Natural killer cell (primary cell): ENCODE measurements around the gene GRID1. TPM values are rescaled to one million over a fixed set of nuclear protein-coding genes. Genes with fewer than 3 reads are reported as not detected.
A peak's percentile ranks its signal among the peaks of the same experiment; 100 is the strongest.
"Not testable (repeated sequence)": the region's sequence is repeated elsewhere in the genome, so short reads cannot be mapped to it uniquely, and the experiment has no call there.

ENCODE experiments used
- ATAC-seq, 3 donors: fragments of 150-1000 bp in 2 of 3; fragments of 200-7000 bp in 1 of 3; cut with Tn5 transposase; 1 replicate in 1 of 3; 2 replicates in 2 of 3; pipeline ENCODE4 v1.10.0; 2021; ENCODE audit warnings: mild to moderate bottlenecking in 2 of 3, moderate library complexity in 2 of 3
- DNase-seq, 2 donors: peaks; one replicate each; pipeline versions ENCODE4 v3.0.0 to v3.0.0-alpha.2; 2013 to 2021; ENCODE audit warnings: mixed read lengths in 1 of 2
- H3K27ac ChIP-seq: one replicate; pipeline ENCODE4 v1.5.1; 2013; ENCODE audit warnings: mild to moderate bottlenecking, low read length
- H3K27me3 ChIP-seq: one replicate; pipeline ENCODE4 v1.6.1; 2013; ENCODE audit warnings: low read length; ENCODE audit not compliant: control insufficient read depth, insufficient read depth
- H3K36me3 ChIP-seq: one replicate; pipeline ENCODE4 v1.6.1; 2013; ENCODE audit warnings: low read length; ENCODE audit not compliant: control insufficient read depth, insufficient read depth
- H3K4me1 ChIP-seq: one replicate; pipeline ENCODE4 v1.6.1; 2013; ENCODE audit warnings: low read length; ENCODE audit not compliant: control insufficient read depth, insufficient read depth
- H3K4me3 ChIP-seq: one replicate; pipeline ENCODE4 v1.5.1; 2013; ENCODE audit warnings: low read length
- H3K9me3 ChIP-seq: one replicate; pipeline ENCODE4 v1.6.1; 2013; ENCODE audit warnings: low read length; ENCODE audit not compliant: control insufficient read depth, insufficient read depth
- H3K27ac Mint-ChIP-seq, 2 donors: one replicate each; pipeline ENCODE4 v1.8.0; 2022; ENCODE audit warnings: mild to moderate bottlenecking in 2 of 2, mixed read lengths in 2 of 2, moderate library complexity in 1 of 2
- H3K27me3 Mint-ChIP-seq, 2 donors: one replicate each; pipeline ENCODE4 v1.8.0; 2022; ENCODE audit warnings: low read depth in 2 of 2, mixed read lengths in 2 of 2
- H3K36me3 Mint-ChIP-seq: one replicate; pipeline ENCODE4 v1.8.0; 2022; ENCODE audit warnings: mixed read lengths
- H3K4me1 Mint-ChIP-seq, 2 donors: one replicate each; pipeline ENCODE4 v1.8.0; 2022; ENCODE audit warnings: mixed read lengths in 2 of 2
- H3K4me3 Mint-ChIP-seq: one replicate; pipeline ENCODE4 v1.8.0; 2022; ENCODE audit warnings: mild to moderate bottlenecking, moderate library complexity, mixed read lengths
- H3K9me3 Mint-ChIP-seq, 2 donors: one replicate each; pipeline ENCODE4 v1.8.0; 2022; ENCODE audit warnings: mixed read lengths in 2 of 2
- CTCF ChIP-seq: fragments of 200-600 bp; IDR thresholded peaks from one replicate; pipeline ENCODE4 v1.8.0; 2022; ENCODE audit warnings: antibody characterized with exemption
- WGBS: methylation state at CpG from one replicate; pipeline ENCODE4 v1.1.7; 2013; ENCODE audit warnings: missing lambda C conversion rate; ENCODE audit not compliant: insufficient coverage; 5-methylcytosine and 5-hydroxymethylcytosine counted together
- intact Hi-C: fragments of 100-400 bp; cut with micrococcal nuclease; formaldehyde crosslinking; loops from one replicate; pipeline ENCODE4 v1.14.2; 2022
- total RNA-seq, 4 donors: library from RNA; stranded (reverse); fragments of 120-200 nt in 1 of 4; gene quantifications; one replicate each; pipeline versions ENCODE4 v1.2.3 to v1.2.4, GENCODE V29; 2013 to 2022

The GRID1 gene
- total RNA-seq, 3 donors from 2014 or later (not counting 1 experiment from before 2014, with no cell fraction given): not detected

- no peak for TF ChIP-seq CTCF
- H3K27ac Mint-ChIP-seq: no peak overlapping the region
- intact Hi-C loops: no loop called here
These were observed 432.0 kb downstream of the GRID1 start for GRCh38 chr10:85934586-85934985.

GRCh38 chr10:85929993-85930392 lies 436.6 kb downstream of the GRID1 start:
- DNase-seq, H3K27ac ChIP-seq, H3K36me3 Mint-ChIP-seq, H3K27me3 Mint-ChIP-seq, H3K4me3 Mint-ChIP-seq, H3K9me3 ChIP-seq, H3K4me3 ChIP-seq, H3K36me3 ChIP-seq, H3K4me1 Mint-ChIP-seq, H3K27ac Mint-ChIP-seq, H3K9me3 Mint-ChIP-seq, H3K27me3 ChIP-seq, ATAC-seq, intact Hi-C loops, H3K4me1 ChIP-seq: not testable (repeated sequence)
- WGBS: 90% methylated on average over 3 of the region's 7 CpGs

More at GRCh38 chr10:85934586-85934985, 432.0 kb downstream of the GRID1 start:
- DNase-seq (no peak), ATAC-seq (no peak)
- Mint-ChIP-seq H3K4me1 (no peaks in the 10 kb centered on the region), H3K9me3 (peaks cover 0 to 2% of the 10 kb centered on the region in 2 donors), H3K27me3 (no peaks in the 10 kb centered on the region), H3K36me3 (no peaks in the 10 kb centered on the region), H3K4me3 (no peak overlapping the region)
- no peaks in the 10 kb centered on the region for H3K9me3 ChIP-seq
- H3K27ac ChIP-seq: no peak overlapping the region
- no peaks in the 10 kb centered on the region for H3K27me3 ChIP-seq
- H3K4me1 ChIP-seq: no peaks in the 10 kb centered on the region
- no peak overlapping the region for H3K4me3 ChIP-seq
- 70% methylated on average over 3 of the region's 3 CpGs for WGBS
- H3K36me3 ChIP-seq: no peaks in the 10 kb centered on the region

- Mint-ChIP-seq H3K36me3 (no peaks in the 10 kb centered on the region), H3K4me1 (peaks cover 0 to 8% of the 10 kb centered on the region in 2 donors), H3K27ac (no peak overlapping the region), H3K27me3 (no peaks in the 10 kb centered on the region), H3K4me3 (no peak overlapping the region), H3K9me3 (no peaks in the 10 kb centered on the region)
- no peak for TF ChIP-seq CTCF
- H3K4me3 ChIP-seq: no peak overlapping the region
- DNase-seq: no peak
- no peaks in the 10 kb centered on the region for H3K27me3 ChIP-seq
- no peaks in the 10 kb centered on the region for H3K9me3 ChIP-seq
- intact Hi-C loops: no loop called here
- ATAC-seq: peak in 1 of 3 donors; percentile 16
- no peaks in the 10 kb centered on the region for H3K36me3 ChIP-seq
- H3K27ac ChIP-seq: no peak overlapping the region
- H3K4me1 ChIP-seq: peaks cover 5% of the 10 kb centered on the region
- WGBS: 63% methylated on average over 9 of the region's 9 CpGs
These were observed 438.5 kb downstream of the GRID1 start for GRCh38 chr10:85927952-85928665.

GRCh38 chr10:85926986-85927385 lies 439.6 kb downstream of the GRID1 start:
- TF ChIP-seq CTCF: no peak
- ATAC-seq (no peak), DNase-seq (no peak)
- Histone ChIP-seq H3K9me3 (no peaks in the 10 kb centered on the region), H3K4me3 (no peak overlapping the region), H3K27me3 (no peaks in the 10 kb centered on the region), H3K27ac (no peak overlapping the region), H3K4me1 (peaks cover 5% of the 10 kb centered on the region), H3K36me3 (no peaks in the 10 kb centered on the region)
- intact Hi-C loops: no loop called here
- Mint-ChIP-seq H3K36me3 (no peaks in the 10 kb centered on the region), H3K27ac (no peak overlapping the region), H3K27me3 (no peaks in the 10 kb centered on the region), H3K4me3 (no peak overlapping the region), H3K4me1 (peaks cover 0 to 8% of the 10 kb centered on the region in 2 donors), H3K9me3 (no peaks in the 10 kb centered on the region)
- 41% methylated on average over 3 of the region's 3 CpGs for WGBS
